ENCODE results near the gene CYTH1.

- TF ChIP-seq CTCF (IDR thresholded peaks at IDR 0.05), result no peak
- TF ChIP-seq EHMT2 (IDR thresholded peaks at IDR 0.05; ENCODE audit: low read depth), result no peak
- TF ChIP-seq POLR2A (IDR thresholded peaks at IDR 0.05; ENCODE audit: low read length), result no peak
- TF ChIP-seq, protein P1, sequence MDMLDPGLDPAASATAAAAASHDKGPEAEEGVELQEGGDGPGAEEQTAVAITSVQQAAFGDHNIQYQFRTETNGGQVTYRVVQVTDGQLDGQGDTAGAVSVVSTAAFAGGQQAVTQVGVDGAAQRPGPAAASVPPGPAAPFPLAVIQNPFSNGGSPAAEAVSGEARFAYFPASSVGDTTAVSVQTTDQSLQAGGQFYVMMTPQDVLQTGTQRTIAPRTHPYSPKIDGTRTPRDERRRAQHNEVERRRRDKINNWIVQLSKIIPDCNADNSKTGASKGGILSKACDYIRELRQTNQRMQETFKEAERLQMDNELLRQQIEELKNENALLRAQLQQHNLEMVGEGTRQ (IDR thresholded peaks at IDR 0.05), result no peak
- TF ChIP-seq HDAC2 (IDR thresholded peaks at IDR 0.05), result no peak
- no peak for TF ChIP-seq TP53 (CRISPR knock-in tag; IDR thresholded peaks at IDR 0.05)
- TF ChIP-seq RFX5 (IDR thresholded peaks at IDR 0.05), result no peak
- no peak for TF ChIP-seq JUN (IDR thresholded peaks at IDR 0.05)
- TF ChIP-seq NR3C1 (IDR thresholded peaks at IDR 0.05), result no peak
- TF ChIP-seq ELK1 (IDR thresholded peaks at IDR 0.05; ENCODE audit: low read depth, low read length), result no peak
- TF ChIP-seq POLR2AphosphoS2 (conservative IDR thresholded peaks at IDR 0.05; ENCODE audit: low read length), result no peak
- no peak for TF ChIP-seq KDM1A (IDR thresholded peaks at IDR 0.05; ENCODE audit: low read depth)
- TF ChIP-seq CHD4 (IDR thresholded peaks at IDR 0.05; ENCODE audit: borderline replicate concordance), result no peak
Observed at GRCh38 chr17:78651554-78651953, 130.5 kb downstream of the CYTH1 start.
